Suppressor macrophage treated with lipopolysaccharide for 4 hours (primary cell): ENCODE measurements around the gene EIF1.
"Not testable (repeated sequence)": the region's sequence is repeated elsewhere in the genome, so short reads cannot be mapped to it uniquely, and the experiment has no call there.

Experiments used
- DNase-seq: peaks from one replicate; pipeline ENCODE4 v3.0.0-alpha.2; 2020

The EIF1 gene

DNA sequence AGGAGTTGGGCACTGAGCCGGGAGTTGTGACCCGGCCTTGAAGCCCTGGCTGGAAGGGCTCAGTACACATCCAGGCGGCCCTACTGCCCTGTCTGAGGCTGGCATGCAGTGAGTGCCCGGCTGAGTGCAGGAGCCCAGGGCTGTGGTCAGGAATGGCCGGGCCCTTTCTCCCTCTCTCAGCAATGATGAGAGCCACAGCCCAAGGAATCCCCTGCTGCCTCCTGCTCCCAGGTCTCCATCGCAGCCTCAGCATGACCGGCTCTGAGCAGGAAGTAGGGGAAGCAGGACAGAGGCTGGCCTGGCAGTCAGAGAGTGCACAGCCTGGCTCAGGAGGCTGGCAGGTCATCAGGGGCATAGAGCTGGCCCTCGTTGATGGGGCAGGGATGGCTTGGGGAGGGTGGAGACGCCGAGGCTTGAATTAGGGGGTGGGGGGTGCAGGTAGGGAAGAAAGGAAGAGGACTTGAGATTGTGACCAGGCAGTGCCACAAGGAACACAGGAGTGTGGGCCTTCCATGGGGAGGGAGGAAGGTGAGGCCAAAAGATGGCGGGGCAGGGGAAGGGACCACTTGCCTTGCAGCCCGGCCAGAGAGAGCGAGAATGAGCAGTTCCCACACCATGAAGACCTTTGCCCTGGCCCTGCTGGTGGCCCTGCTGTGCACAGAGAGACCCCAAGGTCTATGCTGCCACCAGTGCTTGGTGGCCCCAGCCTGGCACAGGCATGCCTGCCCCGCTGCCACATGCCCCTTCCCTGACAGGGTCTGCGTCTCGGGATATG is 32.2 kb upstream of the EIF1 start:
- no peak for DNase-seq

DNA sequence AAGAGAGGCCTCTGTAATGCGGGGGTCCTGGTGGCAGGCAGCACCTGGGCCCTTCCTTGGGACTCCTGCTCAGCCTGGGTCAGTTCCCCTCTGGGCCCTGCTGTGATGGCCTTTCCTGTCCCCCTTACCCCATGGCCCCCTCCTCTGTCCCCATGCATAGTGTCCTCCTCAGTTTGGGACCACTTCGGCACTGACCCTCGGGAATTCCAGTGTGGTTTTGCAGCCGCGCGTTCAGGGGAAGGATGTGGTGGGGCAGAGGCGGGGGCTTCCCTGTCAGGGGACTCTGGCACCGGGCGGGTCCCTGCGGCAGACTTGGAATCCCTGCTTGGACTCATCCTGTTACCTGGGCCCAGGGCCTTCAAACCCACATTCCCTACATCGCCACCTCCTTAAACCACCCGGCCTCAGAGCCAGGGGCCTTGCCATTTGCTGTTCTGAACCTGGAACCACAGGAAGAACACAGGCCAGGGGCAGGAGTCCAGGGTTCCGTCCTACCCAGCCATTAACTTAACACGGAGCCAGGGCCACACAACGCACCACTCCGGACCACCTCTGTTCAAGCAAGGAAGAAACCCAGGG is 31.4 kb upstream of the EIF1 start:
- DNase-seq, result no peak

DNA sequence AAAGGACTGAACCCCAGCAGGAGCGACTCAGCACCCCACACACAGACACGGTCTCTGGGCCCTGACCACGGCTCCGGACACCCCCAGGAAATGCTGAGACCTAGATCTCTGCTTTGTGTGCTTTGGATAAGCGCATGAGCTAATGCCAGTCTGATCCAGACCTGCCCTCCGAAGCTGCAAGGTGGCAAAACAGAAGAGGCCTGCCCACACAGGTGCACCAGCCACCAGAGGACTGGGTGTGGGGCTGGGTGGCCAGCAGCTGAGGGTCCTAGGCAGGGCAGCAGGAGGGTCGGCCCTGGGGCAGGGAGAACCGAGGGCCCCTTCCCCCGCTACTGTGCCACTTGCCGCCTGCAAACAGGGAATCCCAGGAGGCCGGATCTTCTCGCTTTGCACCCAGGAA is 30.7 kb upstream of the EIF1 start:
- no peak for DNase-seq

DNA sequence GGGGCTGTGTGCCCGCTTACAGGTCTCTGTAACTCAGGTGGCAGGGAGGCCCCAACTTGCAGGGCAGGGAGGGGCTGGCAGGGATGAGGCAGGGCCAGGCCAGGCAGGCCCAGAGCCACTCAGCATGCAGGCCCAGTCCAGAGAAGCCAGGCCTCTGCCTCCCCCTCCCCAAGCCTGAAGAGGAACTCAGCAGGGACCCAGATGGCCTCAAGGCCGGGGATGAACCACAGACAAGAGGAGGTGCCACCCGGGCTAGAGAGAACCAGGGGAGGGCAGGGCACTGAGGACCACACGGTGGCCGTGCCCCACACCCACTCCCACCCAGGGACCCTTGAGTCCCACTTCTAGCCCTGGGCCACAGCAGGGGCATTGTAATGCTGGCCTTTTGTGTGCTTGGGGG is 29.8 kb upstream of the EIF1 start:
- no peak for DNase-seq

DNA sequence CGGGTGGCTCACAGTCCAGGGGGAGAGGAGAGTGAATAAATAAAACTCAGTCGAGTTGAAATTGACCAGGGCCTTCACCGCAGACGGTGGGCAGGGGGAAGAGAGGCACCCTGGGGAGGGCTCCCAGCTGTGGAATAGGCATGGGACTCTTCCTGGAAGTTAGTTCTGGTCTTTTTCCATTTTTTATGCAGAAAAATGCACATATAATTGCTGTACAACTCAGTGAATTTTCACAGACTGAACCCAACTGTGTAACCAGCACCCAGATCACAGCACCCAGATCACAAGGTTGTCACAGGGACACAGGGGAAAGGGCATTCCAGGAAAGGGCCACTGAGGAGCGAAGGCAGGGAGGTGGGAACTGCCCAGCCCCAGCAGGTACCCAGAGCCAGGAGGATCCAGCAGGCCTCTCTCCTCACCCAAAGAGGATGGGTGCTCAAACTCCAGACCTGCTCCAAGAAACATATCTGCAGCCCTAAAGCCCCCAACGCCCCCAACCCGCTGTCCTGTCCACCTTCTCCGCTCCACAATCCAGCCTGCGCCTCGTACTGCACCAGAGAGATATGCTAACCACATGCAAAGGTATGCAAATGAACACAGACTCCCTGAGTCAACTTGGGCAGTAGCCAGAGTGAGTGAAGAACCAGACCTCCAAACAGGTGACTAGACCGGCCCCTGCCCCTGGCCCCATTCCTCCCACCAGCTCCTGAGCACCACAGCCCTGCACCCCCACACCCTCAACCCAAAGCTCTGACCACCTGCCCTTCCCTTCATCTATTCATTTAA is 29.1 kb upstream of the EIF1 start:
- DNase-seq, result no peak

DNA sequence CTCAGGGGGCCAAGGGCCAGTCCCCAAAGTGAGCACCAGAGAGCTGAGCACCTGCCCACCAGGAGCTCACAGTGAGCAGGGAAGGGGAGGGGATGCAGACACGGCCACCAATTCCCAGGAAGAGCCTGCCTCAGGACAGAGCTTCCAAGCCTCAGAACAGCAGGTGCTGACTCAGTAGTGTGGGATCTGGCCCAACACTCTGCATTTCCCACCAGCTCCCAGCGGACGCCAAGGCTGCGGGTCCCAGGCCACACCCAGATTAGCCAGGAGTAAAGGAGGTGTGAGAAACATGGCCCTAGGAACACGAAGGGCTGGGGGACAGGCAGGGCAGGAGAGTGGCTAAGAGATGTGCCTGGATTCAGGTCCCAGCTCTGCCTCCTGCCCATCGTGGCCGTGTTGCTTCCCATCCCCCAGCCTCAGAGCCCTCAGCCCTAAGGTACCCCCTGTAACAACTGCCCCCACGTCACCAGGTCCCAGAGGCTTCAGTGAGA is 28.4 kb upstream of the EIF1 start:
- DNase-seq, result no peak

DNA sequence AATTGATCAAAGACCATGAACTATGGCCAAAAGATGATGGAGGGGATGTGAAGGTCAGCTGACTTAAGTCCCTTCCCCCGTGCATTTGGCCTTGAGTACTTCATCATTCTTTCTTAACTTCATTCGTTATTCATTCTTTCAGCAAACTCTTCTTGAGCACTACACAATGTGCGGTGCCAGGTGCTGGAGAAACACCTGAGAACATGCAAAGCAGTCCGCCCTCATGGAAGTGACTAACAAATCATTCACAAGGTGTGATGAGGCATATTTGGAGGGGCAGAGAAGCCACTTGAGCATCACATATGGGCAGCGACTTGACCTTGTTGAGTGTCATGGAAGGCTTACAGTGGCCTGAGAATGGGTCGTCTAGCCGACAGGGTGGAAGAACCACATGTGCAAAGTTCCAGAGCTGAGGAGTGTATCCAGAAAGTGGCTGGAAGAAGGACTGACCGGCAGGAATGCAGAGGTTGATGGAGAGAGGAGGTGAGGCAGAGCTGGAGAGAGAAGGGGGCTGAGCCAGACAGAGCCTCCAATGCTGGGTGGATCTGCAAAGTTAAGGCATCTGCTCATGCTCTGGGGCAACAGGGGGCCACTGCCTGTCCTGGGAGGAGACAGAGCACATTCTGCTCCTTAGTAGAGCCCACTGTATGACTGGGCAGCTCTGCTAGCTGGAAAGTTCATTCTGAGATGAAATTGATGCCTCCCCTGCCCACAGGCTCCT is 25.1 kb upstream of the EIF1 start:
- no peak for DNase-seq

DNA sequence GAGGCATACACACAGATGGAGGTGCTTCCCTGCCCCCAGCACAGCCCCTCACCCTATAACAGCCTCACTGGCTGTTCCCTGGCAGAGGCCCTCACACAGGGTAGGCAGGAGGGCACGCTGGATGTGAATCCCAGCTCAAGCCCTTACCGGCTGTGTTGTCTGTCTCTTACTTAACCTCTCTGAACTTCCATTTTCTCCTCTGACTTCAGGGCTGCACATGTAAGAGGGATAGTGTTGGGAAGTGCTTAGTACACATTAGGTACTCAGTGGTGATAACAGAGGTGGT is 24.6 kb upstream of the EIF1 start:
- no peak for DNase-seq

DNA sequence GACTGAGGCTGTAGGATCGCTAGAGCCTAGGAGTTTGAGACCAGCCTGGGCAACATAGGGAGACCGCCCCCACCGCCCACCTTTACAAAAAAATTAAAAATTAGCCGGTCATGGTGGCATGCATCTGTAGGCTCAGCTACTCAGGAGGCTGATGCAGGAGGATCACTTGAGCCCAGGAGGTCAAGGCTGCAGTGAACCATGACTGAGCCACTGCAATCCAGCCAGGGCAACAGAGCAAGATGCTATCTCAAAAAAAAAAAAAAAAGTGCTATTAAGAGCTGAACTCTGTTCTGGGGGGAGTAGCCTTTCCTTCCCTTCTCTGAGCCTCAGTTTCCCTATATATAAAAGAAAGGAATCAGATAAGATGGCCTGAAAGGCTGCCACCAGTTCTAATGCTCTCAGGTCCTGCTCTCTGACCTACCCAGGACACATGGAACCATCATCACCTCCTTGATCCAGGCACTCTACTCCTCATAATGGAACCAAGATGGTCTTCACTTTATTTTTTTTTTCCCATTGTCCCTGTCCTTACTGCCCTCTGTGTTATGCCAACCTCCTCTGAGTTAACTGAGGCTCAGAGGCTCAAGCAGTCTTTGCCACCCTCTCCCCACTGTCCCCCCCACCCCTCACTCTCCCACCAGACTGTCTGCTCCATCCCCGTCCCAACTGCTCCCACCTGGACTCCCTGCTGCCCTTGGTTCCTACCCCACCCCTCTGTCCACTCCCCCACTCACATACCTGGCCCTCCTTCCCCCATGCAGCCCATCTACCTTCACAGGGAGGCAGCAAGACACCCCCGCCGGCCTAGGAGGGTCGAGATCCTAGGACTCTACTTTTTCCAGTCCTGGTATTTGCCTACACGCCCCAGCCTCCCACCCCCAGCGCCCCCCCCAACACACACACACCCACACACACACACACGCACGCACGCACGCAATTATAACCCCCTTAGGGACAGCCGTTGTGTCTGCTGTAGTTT is 23.8 kb upstream of the EIF1 start:
- DNase-seq, result no peak

DNA sequence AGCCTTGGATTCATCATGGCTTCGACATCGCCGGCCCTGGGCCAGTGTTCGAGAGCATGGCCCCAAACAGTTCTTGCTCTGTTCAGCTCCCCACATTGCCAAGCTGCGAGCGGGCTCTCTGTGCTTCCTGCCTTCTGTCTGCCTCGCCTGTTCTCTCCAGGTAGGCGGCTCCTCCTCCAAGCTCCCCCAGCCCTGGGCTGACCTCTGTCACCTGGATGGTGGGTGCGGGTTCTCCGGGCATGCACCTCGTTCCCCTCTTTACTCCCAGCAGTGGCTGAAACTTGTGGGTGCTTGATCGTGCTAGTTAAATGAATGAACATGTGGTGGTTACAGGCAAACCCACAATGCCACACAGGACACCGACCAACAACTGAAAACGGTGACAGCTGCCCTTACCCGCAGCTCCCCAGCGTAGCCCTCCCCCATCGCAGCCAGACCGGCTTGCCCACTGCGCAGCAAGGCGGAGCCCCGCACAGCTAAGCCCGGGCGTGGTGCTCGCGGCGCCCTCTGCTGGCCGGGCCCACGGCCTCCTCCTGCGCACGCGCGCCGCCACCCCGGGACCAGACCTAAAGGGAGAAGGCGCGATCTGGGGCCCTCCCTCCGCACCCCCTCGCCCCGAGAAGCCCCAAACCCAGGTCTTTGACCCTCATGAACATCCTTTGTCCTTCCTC is 23.0 kb upstream of the EIF1 start:
- peak; percentile 92 for DNase-seq

DNA sequence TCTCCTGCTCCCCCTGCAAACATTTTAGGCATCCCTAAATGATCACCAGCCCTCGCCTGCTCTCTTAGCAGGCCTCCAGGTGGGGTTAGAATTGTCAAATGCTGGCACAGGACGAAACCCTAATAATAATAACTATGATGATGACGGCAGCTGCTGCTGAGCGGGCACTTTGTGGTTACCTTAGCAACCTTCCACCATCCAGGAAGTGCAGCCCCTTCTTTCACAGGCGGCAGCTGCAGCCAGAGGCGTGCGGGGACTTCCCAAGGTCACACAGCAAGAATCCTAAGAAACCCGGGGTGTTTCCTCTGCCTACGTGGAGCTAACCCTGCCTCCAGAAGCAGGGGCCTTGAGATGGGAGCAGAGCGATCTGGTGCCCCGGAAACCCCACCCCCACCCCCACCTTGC is 22.4 kb upstream of the EIF1 start:
- DNase-seq, result peak; percentile 72

DNA sequence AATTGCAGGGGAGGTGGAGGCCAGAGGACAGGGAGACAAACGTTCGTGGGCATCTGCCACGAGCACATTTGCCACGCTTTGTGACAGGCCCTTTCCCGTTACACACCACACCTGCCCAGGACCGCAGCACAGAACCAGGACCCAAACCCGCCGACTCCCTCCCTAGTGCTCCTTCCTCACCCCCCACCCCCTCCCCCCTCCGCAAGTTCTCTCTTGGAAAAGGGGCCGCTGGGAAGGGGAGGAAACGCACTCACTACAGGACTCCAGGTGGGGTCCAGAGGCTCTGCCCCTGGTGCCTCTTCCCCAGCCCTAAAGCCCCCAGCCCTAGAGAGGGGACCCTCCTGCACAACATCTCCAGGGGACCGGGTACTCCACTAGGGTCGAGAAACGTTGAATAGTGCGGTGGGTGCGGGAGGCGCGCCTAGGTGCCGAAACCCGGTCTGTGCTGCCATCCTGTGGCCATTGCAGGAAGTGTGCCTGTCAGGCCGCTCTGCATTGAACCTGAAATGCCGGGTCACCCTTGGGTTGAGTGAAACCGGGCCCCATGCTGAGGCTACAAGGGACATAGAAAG is 21.9 kb upstream of the EIF1 start:
- peak; percentile 81 for DNase-seq

DNA sequence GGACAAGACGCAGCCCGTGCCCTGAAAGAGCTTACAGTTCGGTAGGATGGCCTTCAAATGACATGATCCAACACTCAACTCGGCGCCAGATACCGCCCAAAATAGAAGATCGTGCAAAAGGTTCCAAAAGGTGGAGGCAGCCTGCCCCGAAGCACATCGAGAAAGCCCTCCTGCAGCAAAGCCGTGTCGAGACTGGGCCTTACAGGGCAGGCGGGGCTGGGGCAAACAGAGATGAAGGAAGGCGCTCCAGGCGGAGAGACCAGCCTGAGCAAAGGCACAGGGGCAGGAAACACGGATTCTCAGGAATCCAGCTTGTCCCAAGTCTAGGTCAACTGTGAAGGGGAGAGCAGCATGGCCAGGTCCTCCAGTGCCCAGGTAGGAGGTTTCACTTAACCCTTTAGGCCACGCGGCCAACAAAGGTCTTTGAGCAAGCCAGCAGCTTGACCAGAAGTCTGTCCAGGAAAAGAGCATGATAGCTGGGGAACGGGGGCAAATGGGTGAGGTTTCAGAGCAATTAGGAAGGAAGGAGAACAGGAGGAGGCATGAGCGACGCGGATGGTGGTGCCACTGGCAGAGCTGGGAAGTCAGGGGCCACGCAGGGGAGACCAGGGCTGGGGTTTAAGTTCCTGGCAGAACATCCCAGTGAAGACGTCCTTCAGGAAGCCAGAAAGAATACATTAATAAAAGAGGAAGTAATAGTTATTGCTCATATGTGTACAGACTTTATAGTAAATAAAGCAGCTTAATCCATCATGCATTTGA is 21.2 kb upstream of the EIF1 start:
- peak; percentile 60 for DNase-seq

DNA sequence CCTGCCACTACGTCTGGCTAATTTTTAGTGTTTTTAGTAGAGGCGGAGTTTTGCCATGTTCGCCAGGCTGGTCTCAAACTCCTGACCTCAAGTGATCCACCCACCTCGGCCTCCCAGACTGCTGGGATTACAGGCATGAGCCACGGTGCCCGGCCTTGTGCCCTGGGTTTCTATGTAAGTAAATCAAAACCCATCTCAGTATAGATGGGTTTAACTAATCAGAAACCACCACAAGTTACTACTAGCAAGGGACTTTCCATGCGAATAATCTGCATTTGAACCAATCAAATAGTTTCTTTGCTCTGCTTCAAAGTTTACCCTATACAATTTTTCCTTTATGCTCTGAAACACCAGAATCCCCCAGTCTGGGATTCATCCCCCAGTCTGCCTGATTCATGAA is 16.5 kb upstream of the EIF1 start:
- no peak for DNase-seq

DNA sequence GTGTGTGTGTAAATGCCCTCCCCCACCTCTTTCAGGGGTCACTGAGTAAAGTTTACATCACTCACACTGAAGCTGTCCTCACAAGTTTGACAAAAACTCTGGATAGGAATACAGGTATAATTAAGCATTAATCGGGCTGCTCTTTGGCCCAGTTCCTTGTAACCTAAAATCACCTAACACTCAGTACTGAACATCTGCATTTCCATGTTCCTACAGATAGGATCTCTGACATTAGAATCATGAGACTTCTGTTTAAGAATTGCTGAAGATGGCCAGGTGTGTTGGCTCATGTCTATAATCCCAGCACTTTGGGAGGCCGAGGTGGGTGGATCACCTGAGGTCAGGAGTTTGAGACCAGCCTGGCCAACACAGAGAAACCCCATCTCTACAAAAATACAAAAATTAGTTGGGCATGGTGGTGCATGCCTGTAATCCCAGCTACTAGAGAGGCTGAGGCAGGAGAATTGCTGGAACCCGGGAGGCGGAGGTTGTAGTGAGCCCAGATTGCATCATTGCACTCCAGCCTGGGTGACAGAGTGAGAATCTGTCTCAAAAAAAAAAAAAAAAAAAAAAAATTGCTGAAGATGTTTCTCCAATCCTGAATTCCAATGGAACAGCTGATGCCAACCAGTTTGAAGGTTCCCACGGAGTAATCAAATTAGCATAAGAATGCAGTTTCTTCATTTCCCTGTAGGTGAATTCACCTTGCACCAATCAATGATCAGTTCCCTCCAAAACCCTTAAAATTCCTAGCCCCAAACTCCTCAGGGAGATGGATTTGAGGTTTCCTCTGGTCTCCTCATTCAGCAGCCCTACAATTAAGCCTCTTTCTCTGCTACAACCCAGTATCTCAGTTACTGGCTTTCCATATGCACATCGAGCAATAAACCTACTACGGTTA is 13.3 kb upstream of the EIF1 start:
- DNase-seq, result not testable (repeated sequence)

DNA sequence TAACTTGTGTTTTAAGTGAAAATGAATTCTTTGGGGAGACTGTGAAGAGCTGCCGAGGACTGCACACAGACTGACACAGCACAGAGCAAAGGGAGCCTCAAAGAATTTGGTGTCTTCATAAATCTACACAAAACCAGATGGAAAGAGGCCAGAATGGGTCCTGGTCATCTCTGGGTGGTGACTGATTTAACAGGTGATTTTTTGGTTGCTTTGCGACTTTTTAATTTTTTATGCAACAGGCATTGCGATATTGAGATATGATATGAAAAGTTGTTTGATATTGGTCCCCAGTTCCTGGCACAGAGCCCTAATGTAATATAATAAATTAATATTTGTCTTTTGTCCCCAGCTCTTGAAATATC is 12.6 kb upstream of the EIF1 start:
- DNase-seq, result no peak

DNA sequence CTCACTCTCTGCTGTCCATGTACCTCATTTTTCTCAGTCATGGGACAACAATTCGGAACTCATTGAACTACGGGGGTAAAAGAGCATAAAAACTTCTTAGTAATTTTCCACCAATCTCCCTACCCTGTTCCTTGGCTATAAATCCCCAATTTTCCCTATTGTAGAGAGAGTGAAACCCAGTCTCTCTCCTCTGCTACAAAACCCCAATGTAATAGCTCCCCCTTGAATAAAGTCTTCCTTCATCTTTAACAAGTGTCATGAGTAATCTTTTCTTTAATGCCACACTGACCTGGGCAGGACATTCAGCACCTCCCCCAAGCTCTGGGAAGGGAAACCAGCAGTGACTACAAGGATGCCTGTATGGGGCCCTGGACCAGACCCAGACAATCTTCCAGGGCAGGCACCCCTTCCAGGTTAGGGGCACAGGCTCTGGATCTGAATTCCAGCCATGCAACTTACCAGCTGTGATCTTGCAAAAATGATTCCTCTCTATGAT is 10.2 kb upstream of the EIF1 start:
- no peak for DNase-seq

DNA sequence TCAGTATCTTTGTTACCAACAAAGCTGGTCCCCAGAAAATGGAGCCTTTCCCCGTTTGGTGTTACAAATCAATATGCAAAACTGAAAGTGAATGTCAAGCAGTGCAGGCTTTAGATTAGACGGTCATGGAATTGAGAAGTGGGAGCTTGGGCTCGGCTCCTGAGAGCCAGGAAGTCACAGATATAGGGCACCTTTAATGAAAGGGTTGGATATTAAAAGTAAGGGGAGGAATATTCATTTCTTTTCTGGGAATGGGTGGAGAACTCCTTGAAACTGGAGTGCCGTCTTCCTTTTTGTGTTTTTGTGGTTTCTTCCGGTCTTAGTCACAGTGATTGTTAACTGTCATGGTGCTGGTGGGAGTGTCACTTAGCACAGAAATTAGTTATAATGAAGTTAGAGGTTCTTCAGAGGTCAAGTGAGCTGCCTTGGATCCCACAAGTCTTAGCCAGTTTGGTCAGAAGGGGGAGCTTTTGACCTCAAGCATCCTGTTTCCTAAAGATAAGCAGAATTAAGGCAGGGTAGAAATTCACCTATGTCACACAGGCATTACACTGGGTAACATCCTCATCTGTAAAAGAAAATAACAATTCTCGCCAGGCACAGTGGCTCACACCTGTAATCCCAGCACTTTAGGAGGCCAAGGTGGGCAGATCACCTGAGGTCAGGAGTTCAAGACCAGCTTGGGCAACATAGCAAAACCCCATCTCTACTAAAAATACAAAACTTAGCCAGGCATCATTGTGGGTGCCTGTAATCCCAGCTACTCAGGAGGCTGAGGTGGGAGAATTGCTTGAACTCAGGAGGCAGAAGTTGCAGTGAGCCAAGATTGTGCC is 9.6 kb upstream of the EIF1 start:
- DNase-seq, result peak; percentile 92
